ENCODE measurements around the gene PATJ. TPM values are rescaled to one million over a fixed set of nuclear protein-coding genes. Genes with fewer than 3 reads are reported as not detected.

The PATJ gene
- total and polyA plus RNA-seq, 2 experiments from 2014 or later: 35.3 to 68.4 TPM

GRCh38 chr1:61993331-61993961 is 251.2 kb downstream of the PATJ start:
- Mint-ChIP-seq H3K27ac (peak overlapping the region; percentile 29; the same call in 1 of the 2 replicates), H3K27me3 (ENCODE audit: insufficient read depth, low read depth, poor library complexity) (no peaks in the 10 kb centered on the region), H3K4me1 (no peaks in the 10 kb centered on the region; the same call in 1 of the 3 replicates), H3K9me3 (no peaks in the 10 kb centered on the region), H3K4me3 (no peak overlapping the region), H3K36me3 (ENCODE audit: low read depth) (peaks cover 14% of the 10 kb centered on the region; the same call in 2 of the 3 replicates)
- no peak for ATAC-seq
- Histone ChIP-seq H3F3A (replicated peaks; ENCODE audit: low read depth) (no peaks in the 10 kb centered on the region), H3K9me2 (ENCODE audit: insufficient read depth) (no peaks in the 10 kb centered on the region), H3K36me3 (ENCODE audit: insufficient read depth) (no peaks in the 10 kb centered on the region), H3K79me2 (replicated peaks; ENCODE audit: insufficient read depth) (no peaks in the 10 kb centered on the region), H3K27ac (ENCODE audit: low read depth) (no peak overlapping the region), H4K20me1 (replicated peaks; ENCODE audit: insufficient read depth) (no peaks in the 10 kb centered on the region), H3K4me1 (ENCODE audit: insufficient read depth) (no peaks in the 10 kb centered on the region; the same call in 1 of the 2 replicates), H3K27me3 (ENCODE audit: insufficient read depth) (no peaks in the 10 kb centered on the region), H2AFZ (no peak overlapping the region), H3K4me2 (no peak overlapping the region), H3K4me3 (no peak overlapping the region)
- no peak for DNase-seq (ENCODE audit: low spot score)
- TF ChIP-seq EZH2phosphoT487 (IDR thresholded peaks at IDR 0.05; ENCODE audit: unreplicated experiment): no peak

GRCh38 chr1:61995641-61996040 is 253.4 kb downstream of the PATJ start:
- H3K9me2 ChIP-seq (ENCODE audit: insufficient read depth): no peaks in the 10 kb centered on the region
- Mint-ChIP-seq H3K4me3 (no peak overlapping the region), H3K27me3 (ENCODE audit: insufficient read depth, low read depth, poor library complexity) (peaks cover 3% of the 10 kb centered on the region), H3K27ac (peak overlapping the region; percentile 22; the same call in 1 of the 2 replicates), H3K4me1 (no peaks in the 10 kb centered on the region; the same call in 1 of the 3 replicates), H3K36me3 (ENCODE audit: low read depth) (peaks cover 20% of the 10 kb centered on the region), H3K9me3 (no peaks in the 10 kb centered on the region)
- H3F3A ChIP-seq (replicated peaks; ENCODE audit: low read depth): no peaks in the 10 kb centered on the region
- ATAC-seq: no peak
- no peak for DNase-seq (ENCODE audit: low spot score)
- no peaks in the 10 kb centered on the region for H3K79me2 ChIP-seq (replicated peaks; ENCODE audit: insufficient read depth)
- H2AFZ ChIP-seq: no peak overlapping the region
- H3K4me2 ChIP-seq: no peak overlapping the region
- no peak overlapping the region for H3K27ac ChIP-seq (ENCODE audit: low read depth)
- no peaks in the 10 kb centered on the region; the same call in 1 of the 2 replicates for H3K4me1 ChIP-seq (ENCODE audit: insufficient read depth)
- H3K36me3 ChIP-seq (ENCODE audit: insufficient read depth): no peaks in the 10 kb centered on the region
- H3K27me3 ChIP-seq (ENCODE audit: insufficient read depth): no peaks in the 10 kb centered on the region
- no peaks in the 10 kb centered on the region for H4K20me1 ChIP-seq (replicated peaks; ENCODE audit: insufficient read depth)
- no peak overlapping the region for H3K4me3 ChIP-seq
- TF ChIP-seq STAT1 (IDR thresholded peaks at IDR 0.05; ENCODE audit: unreplicated experiment): no peak
- TF ChIP-seq EZH2phosphoT487 (IDR thresholded peaks at IDR 0.05; ENCODE audit: unreplicated experiment): no peak
- TF ChIP-seq CREB1 (CRISPR knock-in tag; IDR thresholded peaks at IDR 0.05; ENCODE audit: low read depth): no peak
- no peak for TF ChIP-seq ZNF331 (CRISPR knock-in tag; IDR thresholded peaks at IDR 0.05; ENCODE audit: low read depth)
- TF ChIP-seq NANOG (IDR thresholded peaks at IDR 0.05; ENCODE audit: borderline replicate concordance): no peak
- TF ChIP-seq REST (IDR thresholded peaks at IDR 0.05; ENCODE audit: unreplicated experiment): no peak
- TF ChIP-seq JUNB (IDR thresholded peaks at IDR 0.05; ENCODE audit: unreplicated experiment): no peak
- TF ChIP-seq ZNF462 (CRISPR knock-in tag; IDR thresholded peaks at IDR 0.05): no peak
- no peak for TF ChIP-seq POLR2AphosphoS5 (IDR thresholded peaks at IDR 0.05; ENCODE audit: low read depth)
- no peak for TF ChIP-seq EZH2 (IDR thresholded peaks at IDR 0.05; ENCODE audit: low read depth, unreplicated experiment)
- TF ChIP-seq ETS1 (IDR thresholded peaks at IDR 0.05): no peak
